Measurements from ENCODE around the gene ENPP5.

DNA sequence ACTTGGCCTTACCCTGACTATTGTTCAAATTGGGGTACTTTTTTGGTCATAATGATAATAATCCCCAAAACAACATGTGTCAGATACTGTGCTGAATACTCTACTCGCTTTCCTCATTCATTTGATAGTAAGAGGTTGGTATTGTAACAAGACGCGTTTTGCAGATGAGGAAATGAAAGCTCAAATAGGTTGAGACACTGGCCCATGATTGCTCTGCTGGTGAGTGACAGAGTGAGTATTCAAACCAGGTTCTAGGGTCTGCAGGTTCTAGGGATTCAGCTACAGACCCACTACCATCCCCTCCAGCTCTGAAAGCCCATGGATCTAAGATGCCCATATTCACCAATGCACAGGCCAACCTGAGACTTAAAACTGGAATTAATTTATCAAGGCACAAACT is 42.3 kb downstream of the ENPP5 start:
- TF ChIP-seq, protein P1, sequence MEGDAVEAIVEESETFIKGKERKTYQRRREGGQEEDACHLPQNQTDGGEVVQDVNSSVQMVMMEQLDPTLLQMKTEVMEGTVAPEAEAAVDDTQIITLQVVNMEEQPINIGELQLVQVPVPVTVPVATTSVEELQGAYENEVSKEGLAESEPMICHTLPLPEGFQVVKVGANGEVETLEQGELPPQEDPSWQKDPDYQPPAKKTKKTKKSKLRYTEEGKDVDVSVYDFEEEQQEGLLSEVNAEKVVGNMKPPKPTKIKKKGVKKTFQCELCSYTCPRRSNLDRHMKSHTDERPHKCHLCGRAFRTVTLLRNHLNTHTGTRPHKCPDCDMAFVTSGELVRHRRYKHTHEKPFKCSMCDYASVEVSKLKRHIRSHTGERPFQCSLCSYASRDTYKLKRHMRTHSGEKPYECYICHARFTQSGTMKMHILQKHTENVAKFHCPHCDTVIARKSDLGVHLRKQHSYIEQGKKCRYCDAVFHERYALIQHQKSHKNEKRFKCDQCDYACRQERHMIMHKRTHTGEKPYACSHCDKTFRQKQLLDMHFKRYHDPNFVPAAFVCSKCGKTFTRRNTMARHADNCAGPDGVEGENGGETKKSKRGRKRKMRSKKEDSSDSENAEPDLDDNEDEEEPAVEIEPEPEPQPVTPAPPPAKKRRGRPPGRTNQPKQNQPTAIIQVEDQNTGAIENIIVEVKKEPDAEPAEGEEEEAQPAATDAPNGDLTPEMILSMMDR (IDR thresholded peaks at IDR 0.05): no peak
- no peak for TF ChIP-seq POLR2A (IDR thresholded peaks at IDR 0.05; ENCODE audit: low read depth)
- no peak for TF ChIP-seq POLR2AphosphoS5 (IDR thresholded peaks at IDR 0.05)
- TF ChIP-seq EP300 (IDR thresholded peaks at IDR 0.05): no peak
